ENCODE results near the gene HRH4.

HRH4 gene, protein sequence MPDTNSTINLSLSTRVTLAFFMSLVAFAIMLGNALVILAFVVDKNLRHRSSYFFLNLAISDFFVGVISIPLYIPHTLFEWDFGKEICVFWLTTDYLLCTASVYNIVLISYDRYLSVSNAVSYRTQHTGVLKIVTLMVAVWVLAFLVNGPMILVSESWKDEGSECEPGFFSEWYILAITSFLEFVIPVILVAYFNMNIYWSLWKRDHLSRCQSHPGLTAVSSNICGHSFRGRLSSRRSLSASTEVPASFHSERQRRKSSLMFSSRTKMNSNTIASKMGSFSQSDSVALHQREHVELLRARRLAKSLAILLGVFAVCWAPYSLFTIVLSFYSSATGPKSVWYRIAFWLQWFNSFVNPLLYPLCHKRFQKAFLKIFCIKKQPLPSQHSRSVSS

DNA sequence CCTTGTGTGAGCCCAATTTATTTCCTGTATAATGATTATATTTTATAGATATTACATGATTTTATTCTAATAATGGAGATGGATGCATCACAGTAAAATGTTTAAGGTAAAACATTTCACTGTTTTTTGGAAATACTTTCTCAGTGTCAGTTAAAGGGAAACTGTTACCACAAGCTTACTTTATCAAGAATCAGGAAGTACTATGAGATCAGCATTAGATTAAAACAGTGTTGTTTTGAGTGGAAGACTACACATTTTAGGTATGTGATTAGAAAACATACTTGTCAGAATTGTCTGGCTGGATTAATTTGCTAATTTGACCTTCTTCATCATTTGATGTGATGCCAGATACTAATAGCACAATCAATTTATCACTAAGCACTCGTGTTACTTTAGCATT, at the start of gene HRH4:
TSS of gene HRH4 (plus strand) at position 250 of the 400 bp plus-strand sequence. CDS start at position 342, 92 bp downstream.
- no peak for DNase-seq (ENCODE audit: low read depth)

DNA sequence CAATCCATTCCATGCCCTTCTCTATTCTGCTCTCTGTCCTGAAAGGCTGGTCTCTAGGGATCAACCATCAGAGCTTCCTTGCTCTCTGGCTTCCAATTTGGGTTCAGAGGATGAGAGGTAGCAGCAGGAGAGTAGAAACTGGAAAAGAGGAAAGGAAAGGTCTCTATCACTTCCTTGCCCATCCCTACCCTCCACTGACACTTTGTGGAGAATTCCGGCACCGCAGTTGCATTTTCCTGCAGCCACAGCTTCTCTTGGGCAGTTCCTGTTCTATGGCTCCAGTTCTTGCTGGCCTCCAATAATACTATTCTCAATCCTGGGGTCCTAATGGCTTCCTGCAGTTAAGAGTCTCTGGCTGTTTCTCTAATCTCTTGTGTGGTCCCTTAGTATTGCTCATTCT, 47.3 kb upstream of the HRH4 start:
- DNase-seq (ENCODE audit: low read depth): no peak

DNA sequence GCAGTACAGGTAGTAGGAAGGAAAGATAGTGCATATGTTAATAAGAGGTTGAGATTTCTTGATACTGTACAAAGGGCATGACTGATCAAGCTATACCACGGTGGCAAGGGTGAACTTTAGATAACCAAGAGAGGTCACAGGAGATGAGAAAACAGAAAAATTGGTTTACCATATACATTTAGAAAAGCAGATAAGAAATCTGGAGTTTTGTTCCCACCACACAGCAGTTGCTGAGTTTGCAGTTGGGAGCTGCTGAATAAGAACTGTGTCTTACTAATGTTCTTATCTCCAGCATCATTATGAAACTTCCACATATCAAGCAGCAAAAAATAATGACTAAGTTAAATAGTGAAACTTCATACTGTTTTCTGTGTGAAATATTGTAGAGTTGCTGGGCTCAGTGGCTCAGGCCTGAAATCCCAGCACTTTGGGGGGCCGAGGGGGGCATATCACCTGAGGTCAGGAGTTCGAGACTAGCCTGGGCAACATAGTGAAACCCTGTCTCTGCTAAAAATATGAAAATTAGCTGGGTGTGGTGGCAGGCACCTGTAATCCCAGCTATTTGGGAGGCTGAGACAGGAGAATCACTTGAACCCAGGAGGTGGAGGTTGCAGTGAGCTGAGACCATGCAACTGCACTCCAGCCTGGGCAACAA, 46.0 kb upstream of the HRH4 start:
- no peak for DNase-seq (ENCODE audit: low read depth)

DNA sequence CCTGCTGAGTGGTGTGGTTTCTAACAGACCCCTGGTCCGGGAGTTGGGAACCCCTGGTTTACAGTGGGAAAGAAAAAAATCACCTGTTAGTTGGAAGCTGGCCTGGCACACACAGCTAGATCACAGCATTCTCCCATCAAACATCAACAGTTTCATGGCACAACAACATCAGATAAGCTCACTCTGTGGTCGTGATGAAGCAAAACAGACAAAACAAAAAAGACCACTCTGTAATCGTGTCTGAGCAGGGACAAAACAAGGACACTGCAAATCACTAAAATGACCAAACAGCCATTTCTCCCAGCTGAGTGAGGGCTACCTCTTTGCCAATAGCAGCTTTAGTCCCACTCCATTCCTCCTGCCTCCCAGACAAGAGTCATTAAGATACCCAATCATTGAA, 43.0 kb upstream of the HRH4 start:
- DNase-seq (ENCODE audit: low read depth): no peak

DNA sequence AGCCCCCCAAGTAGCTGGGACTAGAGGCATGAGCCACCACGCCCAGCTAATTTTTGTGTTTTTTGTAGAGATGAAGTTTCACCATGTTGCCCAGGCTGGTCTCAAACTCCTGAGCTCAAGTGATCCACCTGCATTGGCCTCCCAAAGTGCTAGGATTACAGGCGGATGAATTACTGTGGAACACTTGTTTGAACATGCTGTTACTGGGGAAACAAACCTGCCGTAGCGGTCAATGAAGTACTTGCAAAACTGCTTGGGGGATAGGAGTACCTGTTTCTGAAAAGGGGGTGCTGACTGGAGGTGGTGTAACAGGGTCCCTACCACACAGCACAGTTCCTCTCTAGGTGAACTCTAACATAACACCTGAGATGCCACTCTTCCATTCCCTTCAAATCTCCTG, 39.9 kb upstream of the HRH4 start:
- DNase-seq (ENCODE audit: low read depth): no peak

DNA sequence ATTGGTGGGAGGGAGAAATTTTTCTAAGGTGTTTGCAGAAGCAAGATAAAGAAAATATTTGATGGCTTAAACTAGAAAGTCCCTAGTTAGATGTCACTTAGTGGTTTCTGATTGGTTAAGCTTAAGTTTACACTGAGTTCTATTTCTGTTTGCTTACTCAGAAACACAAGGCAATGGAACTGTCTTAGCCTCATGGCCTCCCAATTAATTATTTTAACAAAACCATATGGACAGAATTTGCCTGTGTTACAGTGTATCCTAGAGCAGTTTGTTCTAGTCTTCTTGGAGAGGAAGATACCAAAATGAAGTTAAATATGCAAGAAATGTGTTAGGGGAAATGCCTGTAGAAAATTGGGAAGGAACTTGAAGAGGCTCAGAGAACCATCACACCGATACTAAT, 38.6 kb upstream of the HRH4 start:
- DNase-seq (ENCODE audit: low read depth): no peak

DNA sequence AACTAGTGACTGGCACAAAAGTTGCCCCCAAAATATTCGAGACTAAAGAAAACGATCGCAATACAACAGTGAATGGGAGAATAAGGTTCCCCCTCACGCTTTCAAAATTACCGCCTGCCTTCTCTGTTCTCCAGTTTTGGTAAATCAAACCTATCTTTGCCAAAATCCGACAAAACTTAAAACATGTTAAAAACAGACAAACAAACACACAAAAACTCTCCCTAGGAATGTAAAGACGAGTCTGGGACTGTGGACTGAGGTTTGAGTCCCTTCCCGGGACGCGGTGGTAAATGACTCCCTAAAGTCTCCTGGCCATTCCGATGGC, 34.4 kb upstream of the HRH4 start:
- DNase-seq (ENCODE audit: low read depth): no peak

DNA sequence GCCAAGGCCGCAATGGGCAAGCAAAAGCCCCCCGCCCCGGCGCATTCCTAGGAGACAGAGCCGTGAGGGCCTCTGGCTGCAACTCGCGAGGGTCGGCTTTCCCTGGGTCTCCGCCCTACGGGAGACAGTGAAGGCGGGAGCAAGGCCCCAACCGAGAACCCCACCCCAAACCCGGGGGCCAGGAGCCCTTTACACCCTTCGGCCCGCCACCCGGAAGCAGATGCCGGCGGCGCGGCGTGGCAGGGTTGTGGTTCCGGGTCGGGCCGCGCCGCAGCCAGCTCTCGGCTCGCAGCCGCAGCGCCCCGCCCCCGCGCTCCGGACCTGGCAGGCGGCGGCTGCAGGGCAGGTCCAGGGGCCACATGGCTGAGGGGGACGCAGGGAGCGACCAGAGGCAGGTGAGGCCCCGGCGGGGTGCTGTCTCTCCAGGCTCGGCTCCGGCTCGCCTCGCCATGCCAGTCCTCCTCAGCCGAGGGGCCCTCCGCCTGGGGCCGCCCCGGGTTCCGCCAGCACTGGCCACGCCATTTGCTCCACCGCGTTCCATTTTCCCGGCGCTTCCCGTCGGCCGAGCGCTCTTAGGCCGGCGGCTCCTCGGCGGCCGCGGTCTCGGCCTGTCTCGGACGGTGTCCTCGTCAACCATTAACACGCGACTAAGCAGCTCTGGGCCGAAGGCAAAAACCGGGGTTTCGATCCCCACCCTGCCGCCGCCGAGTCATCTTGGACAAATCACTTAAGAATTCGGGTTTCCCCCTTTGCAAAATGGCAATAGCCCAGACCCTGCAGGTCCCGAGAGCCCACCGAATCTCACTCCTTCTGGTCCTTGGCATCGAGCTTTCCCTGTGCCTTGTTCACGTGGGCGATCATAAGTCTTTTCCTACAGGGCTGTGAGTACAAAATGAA, 33.8 kb upstream of the HRH4 start, which contains the start of gene IMPACT:
TSS of gene IMPACT (plus strand) at position 273 of the 897 bp plus-strand sequence. CDS start at position 360, 87 bp downstream.
- peak; percentile 51 for DNase-seq (ENCODE audit: low read depth)

DNA sequence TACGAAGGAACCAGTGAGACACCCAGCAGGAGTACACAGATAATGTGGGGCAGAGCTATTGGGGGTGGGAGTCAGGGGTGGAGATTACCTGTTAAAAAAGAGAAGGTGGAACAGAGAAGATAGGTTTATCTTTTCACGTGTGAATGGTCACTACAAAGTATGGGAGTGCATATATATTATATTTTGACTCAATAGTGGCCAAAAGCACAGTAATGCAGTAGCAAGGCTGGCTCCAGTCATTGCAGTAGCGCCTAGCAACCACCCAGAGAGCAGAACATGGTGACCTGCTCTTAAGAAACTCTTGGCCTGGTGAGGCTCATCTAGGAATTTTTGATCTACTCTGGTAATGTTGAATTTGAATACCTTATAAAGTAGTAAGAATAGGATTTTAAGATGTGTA, 33.0 kb upstream of the HRH4 start:
- DNase-seq (ENCODE audit: low read depth): no peak

DNA sequence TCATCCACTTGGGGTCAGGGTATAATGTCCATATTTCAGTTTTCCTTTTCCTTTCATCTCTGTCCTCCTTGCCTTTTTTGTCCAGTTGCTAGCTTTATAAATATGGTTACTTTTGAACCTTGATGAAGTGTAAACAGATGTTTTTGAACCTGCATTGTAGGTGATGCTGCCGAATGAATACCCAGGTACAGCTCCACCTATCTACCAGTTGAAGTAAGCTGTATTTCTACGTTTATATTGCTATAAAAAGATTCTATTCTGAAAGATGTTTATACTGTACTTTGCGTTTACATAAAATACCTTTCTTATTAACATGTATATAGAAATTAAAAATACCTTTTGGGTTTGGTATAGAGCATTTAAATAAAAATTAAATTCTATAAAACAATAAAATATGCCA, 31.7 kb upstream of the HRH4 start:
- DNase-seq (ENCODE audit: low read depth): no peak

DNA sequence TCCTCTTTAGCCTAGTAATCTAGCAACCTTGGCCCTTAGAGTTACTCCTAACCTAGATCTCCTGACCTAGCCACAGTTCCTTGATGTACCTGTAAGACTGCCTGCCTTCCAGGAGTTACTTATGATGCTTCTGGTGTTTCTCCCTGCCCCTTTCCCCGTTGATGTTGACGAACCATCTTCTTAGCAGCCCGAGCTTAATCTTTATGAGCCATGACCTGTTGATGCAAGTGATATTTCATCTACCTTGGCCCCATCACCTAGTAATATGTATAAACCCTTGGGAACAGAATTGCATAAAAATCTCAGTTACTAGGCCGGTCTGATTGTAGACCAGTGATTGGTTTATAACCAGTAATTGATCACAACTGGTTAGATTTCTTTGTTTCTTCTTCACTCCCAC, 31.2 kb upstream of the HRH4 start:
- no peak for DNase-seq (ENCODE audit: low read depth)

DNA sequence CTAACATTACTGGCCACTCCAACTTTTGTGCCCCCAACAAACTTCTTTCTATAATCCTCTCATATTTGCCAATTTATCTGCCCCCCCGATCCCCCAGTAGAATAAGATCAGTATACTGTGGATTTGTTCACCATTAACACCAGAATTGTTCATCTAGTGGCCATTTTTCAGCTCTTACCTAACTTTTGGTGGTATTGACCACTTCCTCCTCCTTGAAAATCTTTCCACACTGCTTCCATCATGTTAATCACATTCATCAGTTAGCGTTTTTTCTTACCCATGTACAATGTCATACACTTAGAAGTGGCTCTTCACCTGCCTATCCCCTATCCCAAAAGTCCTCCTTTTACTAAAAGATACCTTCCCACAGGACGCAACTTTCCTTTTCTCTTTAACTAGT, 27.8 kb upstream of the HRH4 start:
- DNase-seq (ENCODE audit: low read depth): no peak

DNA sequence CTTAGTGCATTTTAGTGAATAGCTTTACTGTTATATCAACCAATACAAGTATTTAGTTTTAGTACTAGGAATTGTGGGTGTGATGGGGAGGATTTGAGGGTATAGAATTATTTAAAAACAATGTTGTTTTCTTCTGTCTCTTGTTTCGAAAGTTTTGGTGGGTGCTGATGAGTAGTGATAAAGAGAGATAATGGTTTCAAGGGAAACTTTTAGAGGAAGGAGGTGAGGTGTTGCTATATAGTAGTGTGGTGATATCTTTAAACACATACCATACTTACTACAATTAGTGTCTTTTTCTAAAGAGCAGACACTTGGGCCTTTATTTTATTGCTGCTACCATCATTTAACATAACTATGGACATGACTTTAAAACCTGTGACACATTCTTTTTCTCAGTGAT, 23.5 kb upstream of the HRH4 start:
- DNase-seq (ENCODE audit: low read depth): no peak

DNA sequence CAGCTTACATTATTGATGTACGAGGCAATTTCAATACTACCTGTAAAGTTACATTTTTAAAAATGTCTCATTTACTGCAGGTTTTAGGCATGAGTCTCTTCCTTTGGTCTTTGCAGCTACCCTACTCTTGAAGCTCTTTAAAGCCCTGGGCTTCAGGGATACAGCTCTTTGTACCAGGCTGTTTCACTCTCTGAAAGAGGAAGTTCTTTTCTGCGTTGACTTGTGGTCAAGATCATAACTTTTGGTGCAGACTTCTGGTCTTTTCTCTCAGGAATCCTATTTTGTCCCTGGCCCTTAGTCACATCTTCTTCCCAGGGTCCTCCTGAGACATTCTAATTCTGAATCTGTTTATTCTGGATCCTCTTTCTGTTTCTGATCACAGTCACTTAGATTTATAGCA, 16.6 kb upstream of the HRH4 start:
- no peak for DNase-seq (ENCODE audit: low read depth)

DNA sequence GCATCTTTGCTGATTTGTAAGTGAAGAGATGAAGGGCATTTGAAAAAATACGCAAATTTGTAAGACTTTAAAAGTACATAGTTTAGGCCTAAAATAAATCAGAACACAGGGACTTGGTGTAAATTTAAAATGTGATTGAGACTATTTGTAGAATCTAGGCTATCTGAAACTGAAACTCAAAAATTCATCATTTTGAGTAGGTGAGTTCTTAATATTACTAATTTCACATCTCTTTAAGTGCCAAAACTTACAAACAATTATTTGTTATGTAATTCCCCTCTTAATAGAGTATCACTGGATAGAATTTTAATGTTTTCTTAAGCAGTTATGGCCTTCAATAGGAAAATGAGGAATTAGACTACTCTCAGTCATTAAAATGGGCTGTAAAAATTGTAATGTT, 14.0 kb upstream of the HRH4 start:
- DNase-seq (ENCODE audit: low read depth): no peak

DNA sequence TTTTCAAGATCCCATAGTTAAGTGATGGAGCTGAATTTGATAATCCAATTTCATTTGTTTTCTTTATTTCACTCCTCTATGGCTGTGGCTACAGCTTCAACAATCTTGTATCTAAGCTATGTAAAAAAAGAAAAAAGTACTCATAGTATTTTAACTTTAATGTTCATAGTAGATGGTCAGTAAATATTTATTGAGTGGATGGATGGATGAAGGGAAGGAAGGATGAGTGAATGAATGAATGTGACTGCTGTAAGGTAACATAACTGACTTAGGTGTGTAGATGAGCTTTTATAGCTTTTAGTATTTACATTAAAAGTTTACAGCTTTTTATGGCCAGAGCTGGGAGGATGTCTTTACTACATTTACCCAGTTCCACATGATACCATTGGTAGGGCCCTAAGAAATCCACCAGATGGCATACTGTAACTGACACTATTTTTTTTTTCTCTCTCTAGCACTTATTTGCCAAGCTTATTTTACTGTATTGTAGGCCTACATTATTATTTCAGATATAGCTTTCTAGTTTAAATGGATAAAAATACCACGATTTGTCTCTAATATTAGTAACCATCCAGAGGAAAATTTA, 13.4 kb upstream of the HRH4 start:
- DNase-seq (ENCODE audit: low read depth): no peak

DNA sequence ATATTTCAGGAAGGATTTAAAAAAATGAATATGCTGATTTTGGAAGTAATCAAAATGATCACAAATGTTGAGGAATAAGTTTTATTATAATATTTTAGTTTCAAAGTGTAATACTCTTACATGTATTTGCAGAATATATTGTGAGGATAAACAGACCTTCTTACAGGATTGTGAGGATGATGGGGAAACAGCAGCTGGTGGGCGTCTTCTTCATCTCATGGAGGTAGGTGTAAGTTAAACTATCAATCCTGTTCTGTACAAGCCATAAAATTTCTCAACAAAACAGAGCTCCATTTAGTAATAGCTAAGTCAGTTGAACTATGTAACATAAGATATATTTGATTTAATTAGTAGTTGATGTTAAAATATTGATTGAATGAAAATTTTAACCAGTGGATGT, 12.5 kb upstream of the HRH4 start:
- DNase-seq (ENCODE audit: low read depth): no peak

DNA sequence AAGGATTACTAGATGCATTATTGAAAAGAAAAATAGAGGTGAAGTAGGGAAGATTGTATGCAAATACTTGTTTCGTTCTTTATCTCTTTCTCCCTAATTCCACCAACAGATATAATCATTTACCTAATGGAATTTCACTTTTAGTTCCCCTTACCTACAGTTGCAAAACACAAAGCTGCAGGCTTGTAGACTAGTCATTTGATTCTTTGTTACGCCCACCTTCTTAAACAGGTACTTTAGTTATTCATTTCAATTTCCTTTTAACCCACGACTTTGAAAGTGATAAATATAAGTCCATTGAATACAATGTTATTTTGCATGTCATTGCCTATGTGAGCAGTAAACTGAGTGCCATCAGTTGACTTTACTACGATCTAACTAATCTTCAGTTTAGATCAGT, 3.9 kb upstream of the HRH4 start:
- DNase-seq (ENCODE audit: low read depth): no peak

DNA sequence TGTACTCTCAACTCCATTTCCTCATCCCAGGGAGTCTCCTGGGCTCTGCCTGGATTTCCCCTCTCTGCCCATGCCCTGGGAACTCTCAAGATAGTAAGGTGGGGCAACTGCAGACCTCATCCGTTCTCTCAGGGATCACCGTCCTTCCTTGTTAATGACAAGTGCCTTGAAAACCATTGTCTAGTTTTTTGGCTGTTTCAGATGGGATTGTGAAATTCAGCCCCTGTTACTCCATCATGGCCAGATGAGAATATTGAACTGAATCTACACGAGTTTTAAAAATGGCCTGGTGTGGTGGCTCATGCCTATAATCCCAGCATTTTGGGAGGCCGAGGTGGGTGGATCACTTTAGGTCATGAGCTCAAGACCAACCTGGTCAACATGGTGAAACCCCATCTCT, 665 bp upstream of the HRH4 start:
- no peak for DNase-seq (ENCODE audit: low read depth)

DNA sequence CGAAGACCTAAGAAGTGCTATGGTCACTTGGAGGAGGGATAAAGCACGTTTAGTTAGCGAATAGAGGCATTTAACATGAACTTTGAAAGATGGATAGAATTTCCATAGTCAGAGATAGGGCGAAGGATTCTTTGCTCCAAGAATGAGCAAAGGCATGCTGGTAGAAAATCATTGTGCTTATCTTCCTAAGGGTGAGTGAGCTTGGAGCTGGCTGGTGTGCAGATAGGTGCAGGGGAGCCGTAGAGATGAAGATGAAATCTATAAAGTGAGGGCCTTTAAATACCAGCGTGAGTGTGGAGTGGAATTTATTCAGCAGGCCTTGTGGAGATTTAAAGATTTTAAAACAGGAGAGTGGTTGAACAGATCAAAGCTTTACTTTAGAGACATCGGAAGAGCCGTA, 1.6 kb downstream of the HRH4 start:
- no peak for DNase-seq (ENCODE audit: low read depth)

DNA sequence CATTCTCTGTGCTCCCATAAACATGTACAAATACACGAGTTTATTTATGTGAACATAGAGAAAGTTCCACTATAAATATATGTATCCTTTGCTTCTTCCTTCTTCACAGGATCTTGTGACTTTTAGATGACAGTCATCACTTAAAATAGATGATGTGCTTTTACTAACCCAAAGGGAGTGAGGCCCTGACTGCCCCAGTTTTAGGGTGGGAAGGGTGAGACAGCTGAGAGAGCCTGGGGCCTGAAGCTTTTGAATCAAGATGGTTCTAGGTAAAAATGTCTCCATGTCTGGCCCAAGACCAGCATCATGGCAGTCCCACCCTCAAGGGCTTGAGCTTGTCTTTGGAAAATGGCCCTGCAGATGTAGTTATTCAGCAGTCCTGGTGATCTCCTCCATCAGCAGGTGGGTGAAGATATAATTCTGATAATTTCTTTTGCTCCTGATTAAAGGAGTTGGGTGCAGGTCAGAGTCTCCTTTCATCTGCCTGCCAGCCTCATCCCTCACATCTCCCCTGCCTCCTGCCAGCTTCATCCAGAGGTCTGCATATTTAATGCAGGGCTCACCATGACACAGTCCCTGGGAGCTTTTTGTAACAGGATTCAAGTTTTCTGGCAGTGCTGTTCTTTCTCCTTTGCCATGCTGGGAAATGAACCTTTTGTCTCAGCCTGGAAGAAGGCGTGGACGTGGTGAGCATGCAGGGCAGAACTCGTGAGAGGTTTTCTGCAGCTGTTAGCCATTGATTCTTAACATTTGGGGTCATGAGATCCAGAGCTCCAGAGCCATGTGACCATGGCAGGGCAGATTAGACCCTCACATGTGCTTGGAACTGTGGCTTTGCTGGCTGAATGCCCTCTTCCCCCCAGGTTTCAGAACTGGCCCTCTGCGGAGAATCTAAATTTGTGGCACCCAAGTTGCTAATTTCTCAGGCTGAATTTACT, 2.7 kb downstream of the HRH4 start:
- no peak for DNase-seq (ENCODE audit: low read depth)
